OCI-LY3 (cell line): ENCODE data around the gene H2AZ1.

ENCODE experiments used
- H2AFZ ChIP-seq: fragments of 200-600, 300-600 bp; shearing (Covaris generic); 2 replicates; pipeline ENCODE4 v1.6.0; 2014; ENCODE audit warnings: antibody characterized with exemption, low read depth, low read length
- H3K27ac ChIP-seq: fragments of 200-600, 300-600 bp; sonication (generic); 2 replicates; pipeline ENCODE4 v1.5.1; 2014; ENCODE audit warnings: mild to moderate bottlenecking, low read length, moderate library complexity, mixed read lengths
- H3K27me3 ChIP-seq: fragments of 200-600, 300-600 bp; sonication (generic); 2 replicates; pipeline ENCODE4 v1.6.1; 2014; ENCODE audit warnings: low read depth, low read length, mixed read lengths
- H3K36me3 ChIP-seq: fragments of 200-600, 300-600 bp; sonication (generic); replicated peaks from 2 replicates; pipeline ENCODE3; 2014; ENCODE audit warnings: low read depth, low read length, mixed read lengths
- H3K4me1 ChIP-seq: fragments of 300-600, 200-600 bp; sonication (generic); 2 replicates; pipeline ENCODE4 v1.6.1; 2014; ENCODE audit warnings: low read length, mixed read lengths
- H3K4me2 ChIP-seq: fragments of 200-600, 300-600 bp; sonication (generic); 2 replicates; pipeline ENCODE4 v1.6.1; 2014; ENCODE audit warnings: low read length, mixed read lengths
- H3K4me3 ChIP-seq: fragments of 300-600, 200-600 bp; sonication (generic); 2 replicates; pipeline ENCODE4 v1.5.1; 2014; ENCODE audit warnings: antibody characterized with exemption, mild to moderate bottlenecking, low read length, moderate library complexity
- H3K79me2 ChIP-seq: fragments of 300-600, 200-600 bp; shearing (Covaris generic); 2 replicates; pipeline ENCODE4 v1.6.1; 2014; ENCODE audit warnings: mild to moderate bottlenecking, low read length, mixed read lengths
- H3K9ac ChIP-seq: fragments of 300-600, 200-600 bp; shearing (Covaris generic); 2 replicates; pipeline ENCODE4 v1.6.0; 2014; ENCODE audit warnings: mild to moderate bottlenecking, low read length, moderate library complexity
- H3K9me3 ChIP-seq: fragments of 200-600, 300-600 bp; shearing (Covaris generic); 2 replicates; pipeline ENCODE4 v1.6.1; 2014; ENCODE audit warnings: low read length, mixed read lengths; ENCODE audit not compliant: insufficient read depth
- H4K20me1 ChIP-seq: fragments of 200-600, 300-600 bp; sonication (generic); 2 replicates; pipeline ENCODE4 v1.6.1; 2016; ENCODE audit warnings: low read length, mixed read lengths; ENCODE audit not compliant: insufficient read depth
- EZH2phosphoT487 ChIP-seq: fragments of 200-600 bp; shearing (Covaris generic); IDR thresholded peaks from 2 replicates; pipeline ENCODE4 v1.6.1; 2018; ENCODE audit warnings: antibody characterized with exemption, mixed run types, low read depth
- TF ChIP-seq, protein P1 (sequence below): fragments of 200-600, 300-600 bp; sonication (generic); IDR thresholded peaks from 2 replicates; pipeline ENCODE4 v1.5.1; 2014; ENCODE audit warnings: antibody characterized with exemption, low read length, low read depth

H2AZ1 gene

DNA sequence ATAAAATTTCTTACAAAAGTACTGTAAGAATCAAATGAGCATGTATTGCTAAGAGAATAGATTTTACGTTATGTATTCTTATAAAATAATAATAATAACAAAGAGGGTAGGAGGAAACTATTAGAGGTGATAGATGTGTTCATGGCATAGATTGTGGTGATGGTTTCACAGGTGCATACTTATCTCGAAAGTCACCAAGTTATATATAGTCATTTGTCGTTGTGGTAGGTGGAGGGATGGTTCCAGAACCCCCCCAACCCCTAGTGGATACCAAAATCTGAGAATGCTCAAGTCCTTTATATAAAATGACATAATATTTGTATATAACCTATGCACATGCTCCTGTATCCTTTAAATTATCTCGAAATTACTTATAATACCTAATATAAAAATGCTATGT is 36.7 kb upstream of the H2AZ1 start:
- Histone ChIP-seq H3K27ac (no peak overlapping the region), H3K4me1 (peaks cover 5% of the 10 kb centered on the region; the same call in 1 of the 2 replicates), H3K4me2 (no peak overlapping the region), H3K36me3 (no peaks in the 10 kb centered on the region), H3K9ac (no peak overlapping the region), H3K9me3 (no peaks in the 10 kb centered on the region), H3K27me3 (no peaks in the 10 kb centered on the region), H3K4me3 (no peak overlapping the region), H4K20me1 (no peaks in the 10 kb centered on the region), H2AFZ (no peak overlapping the region), H3K79me2 (no peaks in the 10 kb centered on the region)
- TF ChIP-seq, protein P1, sequence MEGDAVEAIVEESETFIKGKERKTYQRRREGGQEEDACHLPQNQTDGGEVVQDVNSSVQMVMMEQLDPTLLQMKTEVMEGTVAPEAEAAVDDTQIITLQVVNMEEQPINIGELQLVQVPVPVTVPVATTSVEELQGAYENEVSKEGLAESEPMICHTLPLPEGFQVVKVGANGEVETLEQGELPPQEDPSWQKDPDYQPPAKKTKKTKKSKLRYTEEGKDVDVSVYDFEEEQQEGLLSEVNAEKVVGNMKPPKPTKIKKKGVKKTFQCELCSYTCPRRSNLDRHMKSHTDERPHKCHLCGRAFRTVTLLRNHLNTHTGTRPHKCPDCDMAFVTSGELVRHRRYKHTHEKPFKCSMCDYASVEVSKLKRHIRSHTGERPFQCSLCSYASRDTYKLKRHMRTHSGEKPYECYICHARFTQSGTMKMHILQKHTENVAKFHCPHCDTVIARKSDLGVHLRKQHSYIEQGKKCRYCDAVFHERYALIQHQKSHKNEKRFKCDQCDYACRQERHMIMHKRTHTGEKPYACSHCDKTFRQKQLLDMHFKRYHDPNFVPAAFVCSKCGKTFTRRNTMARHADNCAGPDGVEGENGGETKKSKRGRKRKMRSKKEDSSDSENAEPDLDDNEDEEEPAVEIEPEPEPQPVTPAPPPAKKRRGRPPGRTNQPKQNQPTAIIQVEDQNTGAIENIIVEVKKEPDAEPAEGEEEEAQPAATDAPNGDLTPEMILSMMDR, result no peak
- no peak for TF ChIP-seq EZH2phosphoT487

DNA sequence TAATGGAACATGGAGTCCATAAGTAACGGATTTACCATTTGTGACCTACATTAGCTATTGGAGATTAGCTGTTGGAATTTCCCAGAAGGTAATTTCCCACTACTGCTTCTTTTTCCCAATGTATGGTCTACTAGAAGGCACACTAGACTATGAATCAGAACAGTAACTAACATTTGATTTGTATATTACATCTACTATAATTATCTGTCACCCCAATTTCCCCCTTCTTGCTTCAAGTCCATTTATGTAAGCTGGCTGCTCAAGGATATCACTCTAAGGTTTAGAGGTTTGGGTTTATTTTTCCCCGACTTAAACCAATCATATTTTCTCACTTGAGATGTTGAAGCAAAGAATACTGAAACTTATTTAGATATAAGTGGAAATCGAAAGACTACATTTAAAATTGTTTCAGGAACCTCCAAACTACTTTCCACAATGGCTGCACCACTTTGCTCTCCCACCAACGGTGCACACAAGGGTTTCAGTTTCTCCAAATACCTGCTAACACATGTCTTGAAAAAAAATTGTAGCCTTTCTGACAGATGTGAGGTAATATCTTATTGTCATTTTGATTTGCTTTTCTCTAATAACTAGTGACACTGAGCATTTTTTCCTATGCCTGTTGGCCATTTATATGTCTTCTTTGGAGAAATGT is 33.3 kb upstream of the H2AZ1 start:
- H3K27me3 ChIP-seq, result no peaks in the 10 kb centered on the region
- no peak overlapping the region for H3K4me2 ChIP-seq
- H3K9me3 ChIP-seq, result no peaks in the 10 kb centered on the region
- no peaks in the 10 kb centered on the region for H3K36me3 ChIP-seq
- H3K4me1 ChIP-seq, result peaks cover 5% of the 10 kb centered on the region; the same call in 1 of the 2 replicates
- no peaks in the 10 kb centered on the region for H4K20me1 ChIP-seq
- TF ChIP-seq, protein P1, result no peak
- TF ChIP-seq EZH2phosphoT487, result no peak
- H2AFZ ChIP-seq, result no peak overlapping the region
- H3K9ac ChIP-seq, result no peak overlapping the region
- no peak overlapping the region for H3K27ac ChIP-seq
- H3K79me2 ChIP-seq, result no peaks in the 10 kb centered on the region
- no peak overlapping the region for H3K4me3 ChIP-seq

DNA sequence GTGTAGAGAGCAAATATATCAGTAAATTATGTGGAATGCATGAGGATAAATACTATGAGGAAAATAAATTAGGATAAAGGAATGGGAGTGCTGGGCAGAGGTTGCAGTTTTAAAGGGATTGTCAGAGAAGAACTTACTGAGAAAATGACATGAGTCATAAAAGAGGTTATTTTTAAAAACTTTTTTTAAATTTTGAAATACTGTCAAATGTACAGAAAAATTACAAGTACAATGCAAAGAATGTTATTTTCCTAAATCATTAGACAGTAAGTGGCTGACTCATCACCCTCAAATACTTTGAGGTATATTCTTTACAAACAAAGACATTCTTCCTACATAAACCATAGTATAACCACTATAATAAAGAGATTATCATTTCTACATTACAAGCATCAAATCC is 29.8 kb upstream of the H2AZ1 start:
- Histone ChIP-seq H3K9me3 (no peaks in the 10 kb centered on the region), H3K36me3 (no peaks in the 10 kb centered on the region), H3K27ac (no peak overlapping the region), H2AFZ (no peak overlapping the region), H3K9ac (no peak overlapping the region), H3K4me1 (peaks cover 5% of the 10 kb centered on the region; the same call in 1 of the 2 replicates), H3K79me2 (no peaks in the 10 kb centered on the region), H3K4me2 (no peak overlapping the region), H3K4me3 (no peak overlapping the region), H3K27me3 (no peaks in the 10 kb centered on the region), H4K20me1 (no peaks in the 10 kb centered on the region)
- TF ChIP-seq EZH2phosphoT487, result no peak
- TF ChIP-seq, protein P1, result no peak

DNA sequence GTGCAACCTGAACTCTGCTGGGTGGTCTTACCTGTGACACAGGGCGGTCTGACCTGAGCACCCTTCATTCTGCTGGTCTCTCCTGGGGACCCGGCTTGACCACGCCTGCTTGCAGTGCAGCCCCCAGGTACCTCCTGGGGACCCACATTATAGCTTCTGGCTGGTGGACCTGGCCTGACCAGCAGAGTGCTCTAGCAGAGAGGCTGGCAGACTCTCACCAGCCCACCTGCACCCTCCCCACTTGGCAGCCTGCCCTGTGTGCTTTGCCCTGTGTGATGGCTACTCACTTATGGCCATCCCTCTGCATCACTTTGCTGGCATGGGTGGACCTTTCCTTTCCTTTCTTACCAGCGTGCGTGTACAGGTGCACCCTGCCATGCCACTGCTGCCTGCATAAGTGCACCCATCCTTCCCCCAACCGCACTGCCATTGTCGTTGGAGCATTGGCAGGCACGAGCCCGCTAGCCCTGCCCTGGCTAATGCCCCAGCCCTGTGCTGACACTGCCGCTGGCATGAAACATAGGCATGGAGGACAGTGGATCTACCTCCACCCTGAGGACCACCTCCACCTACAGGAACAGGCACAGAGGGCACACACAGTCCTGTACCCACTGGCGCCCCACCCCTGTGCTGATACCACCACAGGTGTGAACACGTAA is 21.5 kb upstream of the H2AZ1 start:
- no peaks in the 10 kb centered on the region for H3K79me2 ChIP-seq
- no peaks in the 10 kb centered on the region for H3K9me3 ChIP-seq
- no peak for TF ChIP-seq EZH2phosphoT487
- TF ChIP-seq, protein P1, result no peak
- no peaks in the 10 kb centered on the region for H3K36me3 ChIP-seq
- H3K9ac ChIP-seq, result no peak overlapping the region
- H4K20me1 ChIP-seq, result no peaks in the 10 kb centered on the region
- no peaks in the 10 kb centered on the region for H3K27me3 ChIP-seq
- peaks cover 2% of the 10 kb centered on the region; the same call in 1 of the 2 replicates for H3K4me1 ChIP-seq
- no peak overlapping the region for H3K4me2 ChIP-seq
- no peak overlapping the region for H3K27ac ChIP-seq
- H3K4me3 ChIP-seq, result no peak overlapping the region
- H2AFZ ChIP-seq, result no peak overlapping the region
